AML-193 (cell line): Measurements from ENCODE around the gene NVL.
A peak's percentile ranks its signal among the peaks of the same experiment; 100 is the strongest.
"Not testable (repeated sequence)": the region's sequence is repeated elsewhere in the genome, so short reads cannot be mapped to it uniquely, and the experiment has no call there.

ENCODE experiments used
- DNase-seq, 2 experiments: peaks; one replicate each; lab custom pipeline; 2025; lab: John Stamatoyannopoulos, UW

Gene NVL

GRCh38 chr1:224329842-224330753 is at the start of gene NVL:
TSS of gene NVL (minus strand) at chr1:224330172. CDS start at chr1:224330127, 45 bp downstream.
- peak; percentile 77 to 84 for DNase-seq

GRCh38 chr1:224378855-224379631 is 49.1 kb upstream of the NVL start:
- DNase-seq = peak; percentile 11 to 15

- no peak for DNase-seq
These were observed 47.7 kb upstream of the NVL start for GRCh38 chr1:224377676-224378006.

- no peak for DNase-seq
These were observed 45.1 kb upstream of the NVL start for GRCh38 chr1:224375059-224375458.

- DNase-seq = no peak
These were observed 43.1 kb upstream of the NVL start for GRCh38 chr1:224373008-224373590.

- DNase-seq = no peak
These were observed 38.4 kb upstream of the NVL start for GRCh38 chr1:224368409-224368808.

- DNase-seq = no peak
These were observed 29.2 kb upstream of the NVL start for GRCh38 chr1:224359207-224359606.

- no peak for DNase-seq
These were observed 28.3 kb upstream of the NVL start for GRCh38 chr1:224358237-224358636.

- peak; percentile 89 to 92 for DNase-seq
These were observed 27.7 kb upstream of the NVL start for GRCh38 chr1:224357626-224358124.

GRCh38 chr1:224356685-224357625 is 27.0 kb upstream of the NVL start, which contains the start of gene CNIH4:
TSS of gene CNIH4 (plus strand) at chr1:224356879. CDS start at chr1:224356925, 46 bp downstream.
- peak; percentile 90 to 94 for DNase-seq

- DNase-seq = no peak
These were observed 24.3 kb upstream of the NVL start for GRCh38 chr1:224353975-224354925.

GRCh38 chr1:224352436-224353085 is 22.6 kb upstream of the NVL start:
- DNase-seq = not testable (repeated sequence)

- not testable (repeated sequence) for DNase-seq
These were observed 19.7 kb upstream of the NVL start for GRCh38 chr1:224349716-224350115.

GRCh38 chr1:224348137-224348536 is 18.2 kb upstream of the NVL start:
- DNase-seq = no peak

GRCh38 chr1:224343679-224344078 is 13.7 kb upstream of the NVL start:
- DNase-seq = no peak

- not testable (repeated sequence) for DNase-seq
These were observed 10.7 kb upstream of the NVL start for GRCh38 chr1:224340453-224341384.

- DNase-seq = no peak
These were observed 9.6 kb upstream of the NVL start for GRCh38 chr1:224339442-224340033.
